ENCODE data around the gene ZNF672. TPM values are rescaled to one million over a fixed set of nuclear protein-coding genes. Genes with fewer than 3 reads are reported as not detected.

ZNF672 gene
- polyA plus RNA-seq, 3 donors: 18.6 to 25.6 (median 24.0) TPM

GRCh38 chr1:248810000-248810726 is 27.9 kb upstream of the ZNF672 start:
- no peak for DNase-seq (ENCODE audit: extremely low read depth in 1 of 11, low read depth in 9 of 11, low spot score in 4 of 11)

DNA sequence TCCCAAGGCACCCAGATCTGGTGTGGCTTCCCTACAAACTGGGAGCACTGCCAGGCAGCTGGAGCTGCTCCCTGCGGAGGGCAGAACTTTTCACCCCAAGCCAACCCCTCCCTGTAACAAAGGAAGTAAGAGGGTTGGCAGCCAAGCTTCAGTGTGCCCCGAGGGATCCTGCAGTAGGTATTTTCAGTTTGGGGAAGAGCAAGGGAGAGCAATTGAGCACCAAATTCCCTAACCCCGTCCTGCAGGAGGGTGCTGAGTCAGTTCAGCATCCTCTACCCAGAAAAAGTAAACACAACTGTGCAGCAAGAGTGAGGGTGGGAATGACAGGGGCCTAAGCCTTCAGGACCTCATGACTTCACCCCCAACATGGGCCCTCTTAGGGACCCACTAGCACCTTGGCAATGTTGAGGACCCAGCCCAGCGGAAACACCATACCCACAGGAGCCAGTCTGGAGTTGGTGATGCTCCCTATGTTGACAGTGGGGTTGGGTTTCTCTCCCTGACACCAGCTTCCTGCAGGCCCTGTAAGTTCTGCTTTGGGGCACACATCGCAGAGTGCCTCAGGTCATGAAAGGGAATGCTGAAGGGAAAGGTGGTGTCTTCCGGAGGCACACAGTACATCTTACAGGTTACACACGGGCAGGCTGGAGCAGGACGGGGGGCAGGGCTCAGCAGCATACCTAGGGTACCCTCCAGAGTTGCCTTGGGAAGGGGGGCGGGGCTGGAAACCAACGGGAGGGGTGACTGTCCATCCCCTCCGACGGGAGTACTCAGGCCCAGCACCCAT is 27.1 kb upstream of the ZNF672 start:
- DNase-seq (ENCODE audit: extremely low read depth in 1 of 11, low read depth in 9 of 11, low spot score in 4 of 11): no peak

DNA sequence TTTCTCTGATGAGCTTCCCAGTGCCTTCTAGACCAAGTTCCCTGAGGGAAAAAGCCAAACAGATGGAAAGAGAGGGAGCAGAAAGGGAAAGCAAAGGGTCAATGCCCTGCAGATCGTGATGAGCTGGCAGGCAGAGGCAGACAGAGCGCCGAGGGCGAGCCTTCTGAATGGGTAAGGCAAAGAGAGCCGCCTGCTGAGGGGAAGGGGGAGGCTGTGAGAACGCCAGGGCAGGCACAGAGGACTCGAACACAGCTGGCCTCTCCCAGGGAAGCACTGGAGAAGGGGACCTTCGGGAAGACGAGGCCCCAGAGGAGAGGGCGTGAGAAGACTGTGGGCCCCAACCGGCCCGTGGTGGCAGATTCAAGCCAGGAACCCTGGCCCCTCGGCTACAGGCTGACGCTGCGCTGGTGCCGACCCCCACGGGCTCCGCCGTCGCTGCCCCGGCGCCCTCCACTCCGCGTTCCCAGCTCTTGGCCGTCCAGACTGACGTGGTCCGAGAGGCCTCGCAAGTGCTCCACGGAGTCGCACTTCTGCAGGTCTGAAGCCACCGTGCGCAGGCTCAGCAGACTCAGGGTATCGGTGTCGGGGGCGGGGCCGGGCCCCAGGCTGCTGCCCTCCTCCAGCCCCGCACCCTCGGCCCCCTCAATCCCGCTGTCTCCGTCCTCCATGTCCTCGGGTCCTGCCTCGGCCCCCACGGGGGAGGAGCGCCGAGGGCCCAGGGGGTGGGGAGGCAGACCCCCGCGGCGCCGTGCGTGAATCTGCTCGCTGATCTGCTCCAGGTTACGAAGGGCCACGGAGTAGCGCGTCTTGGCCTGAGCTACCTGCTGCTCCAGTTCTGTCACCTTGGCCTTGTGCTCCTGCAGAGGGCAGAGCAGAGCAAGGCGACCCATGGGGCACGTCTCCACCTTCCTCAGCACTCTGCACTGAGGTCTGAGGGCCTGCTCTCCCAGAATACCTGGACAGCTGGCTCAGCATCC is 26.2 kb upstream of the ZNF672 start:
- DNase-seq (ENCODE audit: extremely low read depth in 1 of 11, low read depth in 9 of 11, low spot score in 4 of 11): peak in 1 of 11 donors; percentile 11

- no peak for DNase-seq (ENCODE audit: extremely low read depth in 1 of 11, low read depth in 9 of 11, low spot score in 4 of 11)
Measured at GRCh38 chr1:248812736-248813425, 25.1 kb upstream of the ZNF672 start.

DNA sequence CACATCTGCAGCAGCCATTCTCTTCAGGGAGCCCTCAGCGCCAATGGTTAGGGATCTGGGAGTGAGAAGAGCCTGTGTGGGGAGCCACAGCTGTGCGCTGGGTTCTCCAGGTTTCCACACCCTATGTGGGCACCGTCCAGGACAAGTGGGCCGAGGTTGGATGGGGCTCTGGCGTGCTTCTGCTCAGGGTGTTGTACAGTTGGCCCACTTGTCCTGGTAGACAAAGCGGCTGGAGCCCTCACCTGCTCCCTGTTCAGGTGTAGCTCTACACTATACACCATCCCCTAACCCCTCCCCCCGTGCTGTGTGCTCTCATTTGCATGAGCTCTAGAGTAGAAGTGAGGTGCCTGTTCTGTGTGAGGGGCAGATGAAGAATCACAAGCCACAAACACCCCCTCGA is 24.5 kb upstream of the ZNF672 start:
- no peak for DNase-seq (ENCODE audit: extremely low read depth in 1 of 11, low read depth in 9 of 11, low spot score in 4 of 11)

GRCh38 chr1:248814351-248814750 is 23.7 kb upstream of the ZNF672 start:
- no peak for DNase-seq (ENCODE audit: extremely low read depth in 1 of 11, low read depth in 9 of 11, low spot score in 4 of 11)

DNA sequence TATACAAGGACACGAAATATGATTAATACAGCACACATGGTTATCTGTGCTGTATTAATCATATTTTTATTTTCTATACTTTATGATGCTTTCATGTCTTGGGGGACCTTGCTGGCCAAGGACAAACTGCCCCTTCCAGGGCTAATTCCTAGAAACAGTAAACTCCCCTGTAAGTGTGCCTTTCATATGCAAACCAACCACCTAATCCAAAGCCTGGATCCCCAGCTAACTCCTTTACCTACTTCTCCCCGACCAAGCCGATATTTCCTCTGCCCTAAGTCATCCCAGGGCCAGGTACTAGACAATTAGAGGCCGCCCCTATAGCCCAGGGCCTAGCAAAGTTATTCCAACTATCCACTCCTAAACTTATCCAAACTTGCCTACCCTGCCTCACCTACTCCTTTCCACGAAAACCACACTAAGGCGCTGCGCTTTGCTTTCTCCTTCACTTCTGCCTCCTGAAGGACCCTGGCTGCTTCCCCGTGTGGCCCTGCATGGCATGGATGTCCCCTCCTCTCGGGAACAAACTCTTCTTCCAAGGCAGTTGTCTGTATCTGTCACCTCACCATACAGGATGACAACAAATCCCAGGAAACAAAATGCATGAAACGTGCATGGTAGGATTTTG is 22.5 kb upstream of the ZNF672 start:
- no peak for DNase-seq (ENCODE audit: extremely low read depth in 1 of 11, low read depth in 9 of 11, low spot score in 4 of 11)

GRCh38 chr1:248816042-248816851 is 21.8 kb upstream of the ZNF672 start:
- DNase-seq (ENCODE audit: extremely low read depth in 1 of 11, low read depth in 9 of 11, low spot score in 4 of 11): no peak

- DNase-seq (ENCODE audit: extremely low read depth in 1 of 11, low read depth in 9 of 11, low spot score in 4 of 11): no peak
Measured at GRCh38 chr1:248817065-248817464, 21.0 kb upstream of the ZNF672 start.

- no peak for DNase-seq (ENCODE audit: extremely low read depth in 1 of 11, low read depth in 9 of 11, low spot score in 4 of 11)
Measured at GRCh38 chr1:248818505-248819374, 19.3 kb upstream of the ZNF672 start.

DNA sequence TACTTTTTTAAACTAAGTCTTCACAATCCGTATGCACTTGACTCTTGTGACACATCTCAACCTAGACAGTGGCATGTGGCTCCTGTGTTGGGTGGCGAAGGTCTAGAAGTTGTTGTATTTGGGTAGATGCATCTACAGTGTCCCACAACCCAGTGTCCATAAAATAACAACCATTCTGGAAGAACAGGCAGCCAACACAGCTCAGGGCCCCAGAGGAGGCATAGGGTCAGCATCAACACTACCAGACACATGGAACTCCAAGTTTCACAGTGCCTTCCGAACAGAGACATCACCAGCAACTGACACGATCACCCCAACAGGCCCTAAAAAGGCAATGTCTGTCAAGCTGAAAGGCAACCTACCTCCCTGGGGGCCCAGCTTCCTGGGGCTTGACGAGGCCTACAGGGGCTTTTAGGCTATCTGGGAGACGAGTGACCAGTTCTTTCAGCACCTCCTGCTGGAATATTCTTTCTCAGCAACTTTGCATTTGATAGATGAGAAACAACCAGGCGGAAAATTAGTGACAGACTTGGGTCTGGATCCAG is 17.9 kb upstream of the ZNF672 start:
- no peak for DNase-seq (ENCODE audit: extremely low read depth in 1 of 11, low read depth in 9 of 11, low spot score in 4 of 11)

DNA sequence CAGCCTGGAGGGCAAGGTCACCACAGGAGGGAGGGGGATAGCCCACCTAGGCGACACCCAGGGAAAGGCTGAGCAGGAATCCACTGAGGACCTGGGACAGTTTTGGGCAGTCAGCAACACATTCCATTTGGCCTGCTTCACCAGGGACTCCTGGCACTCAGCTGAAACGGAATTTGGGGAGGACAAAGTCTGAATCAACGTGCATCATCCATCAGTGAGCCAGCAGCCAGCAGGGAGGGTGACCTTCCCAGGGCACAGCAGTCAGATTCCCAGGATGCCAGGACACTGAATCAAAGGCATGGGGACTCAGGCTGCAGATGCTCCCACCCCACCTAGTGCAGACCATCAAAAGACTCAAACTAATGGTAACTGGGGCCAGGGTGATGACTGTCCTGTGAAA is 16.9 kb upstream of the ZNF672 start:
- no peak for DNase-seq (ENCODE audit: extremely low read depth in 1 of 11, low read depth in 9 of 11, low spot score in 4 of 11)

- DNase-seq (ENCODE audit: extremely low read depth in 1 of 11, low read depth in 9 of 11, low spot score in 4 of 11): no peak
Measured at GRCh38 chr1:248821641-248822040, 16.4 kb upstream of the ZNF672 start.

DNA sequence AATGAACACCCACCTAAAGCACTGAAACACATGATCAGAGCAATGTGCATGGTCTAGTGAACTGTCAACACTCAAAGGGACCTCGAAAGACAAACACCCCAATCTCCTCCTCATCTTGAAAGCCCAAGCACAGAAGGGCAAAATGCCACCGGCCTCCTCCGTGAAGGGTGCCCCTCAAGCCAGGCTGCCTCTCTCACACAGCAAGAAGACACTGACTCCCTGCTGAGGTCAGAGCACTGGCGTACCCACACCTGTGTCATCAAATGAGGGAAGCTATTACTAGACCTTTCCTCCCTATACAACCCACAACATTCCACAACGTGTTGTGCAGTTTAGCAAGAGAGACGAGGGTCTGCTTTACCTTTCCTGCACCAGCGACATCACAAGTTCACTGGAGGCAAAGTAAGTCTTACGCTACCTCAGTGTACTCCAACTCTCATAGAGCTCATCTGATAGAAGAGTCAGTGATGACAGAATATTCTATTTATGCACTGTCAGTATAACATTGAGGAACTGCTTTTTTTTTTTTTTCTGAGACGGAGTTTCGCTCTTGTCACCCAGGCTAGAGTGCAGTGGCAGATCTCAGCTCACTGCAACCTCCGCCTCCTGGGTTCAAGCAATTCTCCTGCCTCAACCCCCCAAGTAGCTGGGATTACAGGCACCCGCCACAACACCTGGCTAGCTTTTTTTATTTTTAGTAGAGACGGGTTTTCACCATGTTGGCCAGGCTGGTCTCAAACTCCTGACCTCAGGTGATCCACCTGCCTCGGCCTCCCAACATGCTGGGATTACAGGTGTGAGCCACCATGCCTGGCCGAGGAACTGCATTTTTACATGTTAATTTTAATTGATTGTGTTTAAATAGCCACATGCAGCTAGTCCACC is 15.6 kb upstream of the ZNF672 start:
- no peak for DNase-seq (ENCODE audit: extremely low read depth in 1 of 11, low read depth in 9 of 11, low spot score in 4 of 11)

DNA sequence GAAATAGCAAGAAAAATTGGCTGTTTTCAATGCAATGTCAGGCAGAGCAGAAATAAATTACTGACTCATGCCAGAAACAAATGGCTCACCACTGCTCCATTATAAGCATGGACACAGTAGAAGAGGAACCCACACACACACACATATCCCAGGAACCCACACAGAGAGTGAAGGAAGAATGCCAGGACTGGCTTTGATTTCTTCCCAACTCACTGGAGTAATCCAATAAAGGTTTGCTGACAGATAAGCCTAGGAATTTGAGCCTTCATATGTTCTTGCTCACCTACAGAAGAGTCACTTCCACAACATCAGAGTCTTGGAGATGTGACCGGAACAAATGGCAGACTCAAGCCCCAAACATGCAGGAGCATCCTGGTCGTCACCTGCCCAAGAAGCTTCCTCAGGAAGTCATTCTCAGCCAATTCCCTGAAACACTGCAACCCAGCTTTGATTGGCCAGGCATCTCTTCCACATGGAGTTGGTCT is 14.5 kb upstream of the ZNF672 start:
- DNase-seq (ENCODE audit: extremely low read depth in 1 of 11, low read depth in 9 of 11, low spot score in 4 of 11): no peak
